AG09309 (cell line): ENCODE data around the gene CHD5.

Experiments used
- DNase-seq: peaks from one replicate; pipeline ENCODE4 v3.0.0-alpha.2; 2010; ENCODE audit warnings: low read depth
- H3K4me3 ChIP-seq: 2 replicates; pipeline ENCODE4 v1.5.1; 2011; ENCODE audit warnings: mild to moderate bottlenecking, low read depth, low read length, moderate library complexity; ENCODE audit not compliant: control insufficient read depth
- TF ChIP-seq, protein P1 (sequence below): IDR thresholded peaks from 2 replicates; pipeline ENCODE4 v1.5.1; 2011; ENCODE audit warnings: mild to moderate bottlenecking, low read depth, low read length, inconsistent platforms; ENCODE audit not compliant: insufficient read depth, control insufficient read depth; ENCODE audit errors: missing control alignments

Gene CHD5

DNA sequence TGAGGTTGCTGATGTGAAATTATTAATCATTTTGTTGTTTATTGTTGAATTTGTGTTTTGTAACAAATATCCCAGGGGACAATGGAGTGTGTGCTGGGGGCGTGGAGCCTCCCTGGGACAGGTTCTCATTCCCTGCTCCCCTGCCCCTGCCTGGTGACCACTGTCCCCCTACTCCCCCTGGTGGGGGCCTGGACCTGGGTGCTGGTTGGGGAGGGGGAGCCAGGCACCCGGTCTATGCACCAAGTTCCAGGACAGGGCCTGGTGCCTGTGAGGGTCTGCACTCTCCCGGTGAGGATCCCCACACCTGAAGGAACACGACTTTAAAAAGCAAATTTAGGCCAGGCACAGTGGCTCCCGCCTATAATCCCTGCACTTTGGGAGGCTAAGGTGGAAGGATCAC lies 42.4 kb downstream of the CHD5 start:
- TF ChIP-seq, protein P1, sequence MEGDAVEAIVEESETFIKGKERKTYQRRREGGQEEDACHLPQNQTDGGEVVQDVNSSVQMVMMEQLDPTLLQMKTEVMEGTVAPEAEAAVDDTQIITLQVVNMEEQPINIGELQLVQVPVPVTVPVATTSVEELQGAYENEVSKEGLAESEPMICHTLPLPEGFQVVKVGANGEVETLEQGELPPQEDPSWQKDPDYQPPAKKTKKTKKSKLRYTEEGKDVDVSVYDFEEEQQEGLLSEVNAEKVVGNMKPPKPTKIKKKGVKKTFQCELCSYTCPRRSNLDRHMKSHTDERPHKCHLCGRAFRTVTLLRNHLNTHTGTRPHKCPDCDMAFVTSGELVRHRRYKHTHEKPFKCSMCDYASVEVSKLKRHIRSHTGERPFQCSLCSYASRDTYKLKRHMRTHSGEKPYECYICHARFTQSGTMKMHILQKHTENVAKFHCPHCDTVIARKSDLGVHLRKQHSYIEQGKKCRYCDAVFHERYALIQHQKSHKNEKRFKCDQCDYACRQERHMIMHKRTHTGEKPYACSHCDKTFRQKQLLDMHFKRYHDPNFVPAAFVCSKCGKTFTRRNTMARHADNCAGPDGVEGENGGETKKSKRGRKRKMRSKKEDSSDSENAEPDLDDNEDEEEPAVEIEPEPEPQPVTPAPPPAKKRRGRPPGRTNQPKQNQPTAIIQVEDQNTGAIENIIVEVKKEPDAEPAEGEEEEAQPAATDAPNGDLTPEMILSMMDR: no peak
- DNase-seq: no peak
- H3K4me3 ChIP-seq: no peak overlapping the region

- TF ChIP-seq, protein P1: no peak
- no peak for DNase-seq
- H3K4me3 ChIP-seq: no peak overlapping the region
Observed at GRCh38 chr1:6136516-6137220, 43.5 kb downstream of the CHD5 start.

- TF ChIP-seq, protein P1: no peak
- no peak overlapping the region for H3K4me3 ChIP-seq
- DNase-seq: no peak
Observed at GRCh38 chr1:6134741-6135510, 45.2 kb downstream of the CHD5 start.

GRCh38 chr1:6134206-6134605 lies 45.9 kb downstream of the CHD5 start:
- TF ChIP-seq, protein P1: no peak
- H3K4me3 ChIP-seq: no peak overlapping the region
- no peak for DNase-seq

GRCh38 chr1:6133146-6133895 lies 46.8 kb downstream of the CHD5 start:
- no peak for DNase-seq
- H3K4me3 ChIP-seq: no peak overlapping the region
- TF ChIP-seq, protein P1: no peak

- no peak overlapping the region for H3K4me3 ChIP-seq
- TF ChIP-seq, protein P1: no peak
- no peak for DNase-seq
Observed at GRCh38 chr1:6131561-6131960, 48.6 kb downstream of the CHD5 start.
